Measurements from ENCODE around the gene ZNF17.

DNA sequence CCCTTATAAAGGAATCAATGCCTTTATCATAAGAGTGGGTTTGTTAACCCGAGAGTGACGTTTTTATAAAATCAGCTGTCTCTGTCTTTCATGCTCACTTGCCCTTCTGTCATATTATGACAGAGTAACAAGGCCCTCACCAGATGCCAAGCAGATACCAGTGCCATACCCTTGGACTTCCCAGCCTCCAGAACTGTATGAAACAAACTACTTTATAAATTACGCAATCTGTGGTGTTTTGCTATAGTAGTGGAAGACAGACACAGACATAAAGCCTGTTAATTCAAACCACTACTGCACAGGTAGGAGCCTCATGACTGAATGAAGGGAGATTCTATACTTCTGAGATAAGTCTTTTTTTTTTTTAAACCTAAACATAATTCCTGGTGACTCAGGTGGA lies 41.3 kb downstream of the ZNF17 start:
- TF ChIP-seq, protein P1, sequence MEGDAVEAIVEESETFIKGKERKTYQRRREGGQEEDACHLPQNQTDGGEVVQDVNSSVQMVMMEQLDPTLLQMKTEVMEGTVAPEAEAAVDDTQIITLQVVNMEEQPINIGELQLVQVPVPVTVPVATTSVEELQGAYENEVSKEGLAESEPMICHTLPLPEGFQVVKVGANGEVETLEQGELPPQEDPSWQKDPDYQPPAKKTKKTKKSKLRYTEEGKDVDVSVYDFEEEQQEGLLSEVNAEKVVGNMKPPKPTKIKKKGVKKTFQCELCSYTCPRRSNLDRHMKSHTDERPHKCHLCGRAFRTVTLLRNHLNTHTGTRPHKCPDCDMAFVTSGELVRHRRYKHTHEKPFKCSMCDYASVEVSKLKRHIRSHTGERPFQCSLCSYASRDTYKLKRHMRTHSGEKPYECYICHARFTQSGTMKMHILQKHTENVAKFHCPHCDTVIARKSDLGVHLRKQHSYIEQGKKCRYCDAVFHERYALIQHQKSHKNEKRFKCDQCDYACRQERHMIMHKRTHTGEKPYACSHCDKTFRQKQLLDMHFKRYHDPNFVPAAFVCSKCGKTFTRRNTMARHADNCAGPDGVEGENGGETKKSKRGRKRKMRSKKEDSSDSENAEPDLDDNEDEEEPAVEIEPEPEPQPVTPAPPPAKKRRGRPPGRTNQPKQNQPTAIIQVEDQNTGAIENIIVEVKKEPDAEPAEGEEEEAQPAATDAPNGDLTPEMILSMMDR (conservative IDR thresholded peaks at IDR 0.05), result no peak
- TF ChIP-seq EZH2 (IDR thresholded peaks at IDR 0.05; ENCODE audit: low read depth), result no peak
